H1 (cell line): ENCODE measurements around the gene CDS2. TPM values are rescaled to one million over a fixed set of nuclear protein-coding genes. Genes with fewer than 3 reads are reported as not detected.

Experiments used
- CTCF ChIA-PET: fragments of 300-600 bp; sonication (Branson Sonifier 250); formaldehyde crosslinking; loops from one replicate; lab custom pipeline; 2021; ENCODE audit not compliant: partially characterized antibody; lab: Charles Lee
- POLR2A ChIA-PET: fragments of 300-600 bp; sonication (Branson Sonifier 250); formaldehyde crosslinking; loops from one replicate; lab custom pipeline; 2021; ENCODE audit warnings: inconsistent platforms; ENCODE audit not compliant: partially characterized antibody; lab: Charles Lee
- DNase-seq, 2 experiments: peaks; one replicate each; pipeline versions ENCODE4 v3.0.0 to v3.0.0-alpha.2; 2010 to 2022; ENCODE audit warnings: low spot score in 2 of 2, low read depth in 1 of 2, mixed read lengths in 1 of 2
- FAIRE-seq: peaks from 2 replicates; lab custom pipeline; 2011; peaks lifted over from hg19 to GRCh38; lab: Jason Lieb, UNC
- H2AFZ ChIP-seq: 2 replicates; pipeline ENCODE4 v1.8.1; 2012; ENCODE audit warnings: low read length, inconsistent platforms
- H2AK5ac ChIP-seq: 2 replicates; pipeline ENCODE4 v1.6.1; 2013; ENCODE audit warnings: low read depth, low read length
- H2BK120ac ChIP-seq: replicated peaks from 2 replicates; pipeline ENCODE3; 2013; ENCODE audit warnings: low read depth, low read length, inconsistent platforms
- H2BK12ac ChIP-seq: 2 replicates; pipeline ENCODE4 v1.6.1; 2013; ENCODE audit warnings: low read depth, low read length
- H2BK15ac ChIP-seq: 2 replicates; pipeline ENCODE4 v1.6.1; 2013; ENCODE audit warnings: low read length
- H2BK20ac ChIP-seq: 2 replicates; pipeline ENCODE4 v1.6.1; 2013; ENCODE audit warnings: low read length
- H2BK5ac ChIP-seq: 2 replicates; pipeline ENCODE4 v1.6.1; 2013; ENCODE audit warnings: low read depth, low read length
- H3K14ac ChIP-seq: 2 replicates; pipeline ENCODE4 v1.6.1; 2013; ENCODE audit warnings: inconsistent platforms; ENCODE audit not compliant: insufficient read length
- H3K18ac ChIP-seq: 2 replicates; pipeline ENCODE4 v1.6.1; 2013; ENCODE audit warnings: low read length; ENCODE audit errors: extremely low read depth
- H3K23ac ChIP-seq: 2 replicates; pipeline ENCODE4 v1.6.1; 2013; ENCODE audit warnings: inconsistent platforms; ENCODE audit not compliant: insufficient read length
- H3K23me2 ChIP-seq: 2 replicates; pipeline ENCODE4 v1.6.1; 2013; ENCODE audit warnings: low read depth, low read length
- H3K27ac ChIP-seq: 2 replicates; pipeline ENCODE4 v1.6.1; 2011; ENCODE audit warnings: low read depth, low read length, inconsistent platforms
- H3K27me3 ChIP-seq, 4 experiments: replicated peaks in 1 of 4; 1 replicate in 1 of 4; 2 replicates in 3 of 4; pipeline versions ENCODE4 v1.6.1 to v1.8.1; 2011 to 2013; ENCODE audit warnings: low read length in 3 of 4, mild to moderate bottlenecking in 3 of 4, inconsistent platforms in 2 of 4, mixed read lengths in 2 of 4, moderate library complexity in 1 of 4; ENCODE audit not compliant: control insufficient read depth in 3 of 4, insufficient read depth in 3 of 4; ENCODE audit errors: extremely low read depth in 1 of 4
- H3K36me3 ChIP-seq, 4 experiments: 2 replicates each; pipeline versions ENCODE4 v1.6.1 to v1.8.1; 2011 to 2013; ENCODE audit warnings: mild to moderate bottlenecking in 4 of 4, low read length in 3 of 4, moderate library complexity in 2 of 4, control low read depth in 1 of 4, inconsistent platforms in 1 of 4; ENCODE audit not compliant: insufficient read depth in 4 of 4, control insufficient read depth in 2 of 4
- H3K4ac ChIP-seq: replicated peaks from 2 replicates; pipeline ENCODE3; 2013; ENCODE audit warnings: low read length, low read depth, mixed read lengths, inconsistent platforms; ENCODE audit not compliant: insufficient read length
- H3K4me1 ChIP-seq, 4 experiments: replicated peaks in 1 of 4; 1 replicate in 1 of 4; 2 replicates in 3 of 4; pipeline versions ENCODE4 v1.6.1 to v1.8.1; 2011 to 2013; ENCODE audit warnings: low read length in 3 of 4, inconsistent platforms in 2 of 4, mixed read lengths in 1 of 4; ENCODE audit not compliant: insufficient read depth in 4 of 4, control insufficient read depth in 3 of 4
- H3K4me2 ChIP-seq, 2 experiments: 2 replicates each; pipeline versions ENCODE4 v1.6.1 to v1.8.1; 2011 to 2013; ENCODE audit warnings: low read depth in 2 of 2, low read length in 2 of 2, control low read depth in 1 of 2, inconsistent platforms in 1 of 2, mild to moderate bottlenecking in 1 of 2; ENCODE audit not compliant: insufficient read depth in 1 of 2
- H3K4me3 ChIP-seq, 4 experiments: fragments of 200-600, 300-600 bp in 1 of 4; sonication (generic), shearing (Covaris generic), sonication (Bioruptor Twin) in 1 of 4; 2 replicates each; pipeline versions ENCODE4 v1.5.1 to v1.8.1; 2011 to 2016; ENCODE audit warnings: low read length in 4 of 4, low read depth in 3 of 4, control low read depth in 2 of 4, inconsistent platforms in 2 of 4, mild to moderate bottlenecking in 2 of 4, mixed read lengths in 1 of 4, moderate library complexity in 1 of 4; ENCODE audit not compliant: insufficient read depth in 2 of 4; ENCODE audit errors: extremely low read depth in 1 of 4
- H3K56ac ChIP-seq: replicated peaks from 2 replicates; pipeline ENCODE3; 2013; ENCODE audit warnings: low read depth, mild to moderate bottlenecking, mixed read lengths, low read length, inconsistent platforms; ENCODE audit not compliant: insufficient read length
- H3K79me1 ChIP-seq: 2 replicates; pipeline ENCODE4 v1.6.1; 2013; ENCODE audit warnings: low read depth, low read length, control low read depth
- H3K79me2 ChIP-seq, 2 experiments: 2 replicates each; pipeline versions ENCODE4 v1.6.1 to v1.8.1; 2012 to 2013; ENCODE audit warnings: low read length in 2 of 2, mild to moderate bottlenecking in 2 of 2, inconsistent platforms in 1 of 2; ENCODE audit not compliant: insufficient read depth in 2 of 2, control insufficient read depth in 1 of 2
- H3K9ac ChIP-seq, 4 experiments: replicated peaks in 1 of 4; 1 replicate in 1 of 4; 2 replicates in 3 of 4; pipeline versions ENCODE4 v1.6.1 to v1.8.1; 2011 to 2013; ENCODE audit warnings: low read depth in 3 of 4, low read length in 3 of 4, control low read depth in 2 of 4, mild to moderate bottlenecking in 2 of 4, moderate library complexity in 2 of 4, inconsistent platforms in 1 of 4; ENCODE audit errors: extremely low read depth in 1 of 4
- H3K9me3 ChIP-seq, 2 experiments: 2 replicates each; pipeline versions ENCODE4 v1.6.1 to v1.8.1; 2012 to 2013; ENCODE audit warnings: mild to moderate bottlenecking in 2 of 2, moderate library complexity in 2 of 2, control low read depth in 1 of 2, inconsistent platforms in 1 of 2, low read depth in 1 of 2, low read length in 1 of 2, mixed read lengths in 1 of 2; ENCODE audit not compliant: insufficient read depth in 2 of 2
- H4K20me1 ChIP-seq, 2 experiments: replicated peaks in 1 of 2; 2 replicates each; pipeline versions ENCODE3 to v1.8.1; 2011 to 2013; ENCODE audit warnings: inconsistent platforms in 2 of 2, low read length in 2 of 2, mild to moderate bottlenecking in 1 of 2; ENCODE audit not compliant: insufficient read depth in 2 of 2, control insufficient read depth in 1 of 2
- H4K5ac ChIP-seq: 2 replicates; pipeline ENCODE4 v1.6.1; 2013; ENCODE audit warnings: low read length, low read depth, mixed read lengths, inconsistent platforms; ENCODE audit not compliant: insufficient read length
- H4K8ac ChIP-seq: 2 replicates; pipeline ENCODE4 v1.8.0; 2013; ENCODE audit warnings: mild to moderate bottlenecking, moderate library complexity, low read length, inconsistent platforms; ENCODE audit not compliant: insufficient read depth; ENCODE audit errors: extremely low read depth
- H4K91ac ChIP-seq: replicated peaks from 2 replicates; pipeline ENCODE3; 2013; ENCODE audit warnings: low read length, mixed read lengths, inconsistent platforms; ENCODE audit not compliant: insufficient read length
- CBX5 ChIP-seq: fragments of 300-800, 300-1000 bp; sonication (generic); IDR thresholded peaks from 2 replicates; pipeline ENCODE4 v1.7.1; 2016; ENCODE audit warnings: antibody characterized with exemption, low read length, low read depth
- CEBPB ChIP-seq: IDR thresholded peaks from 2 replicates; pipeline ENCODE4 v1.6.1; 2012; ENCODE audit warnings: low read depth, low read length
- CHD1 ChIP-seq: IDR thresholded peaks from 2 replicates; pipeline ENCODE4 v1.6.1; 2012; ENCODE audit warnings: low read depth, low read length, improper control_type of control experiment
- POLR2A ChIP-seq, 2 experiments: IDR thresholded peaks; 1 replicate in 1 of 2; 2 replicates in 1 of 2; pipeline ENCODE4 v1.6.1; 2011; ENCODE audit warnings: low read depth in 2 of 2, low read length in 2 of 2, mild to moderate bottlenecking in 2 of 2; ENCODE audit errors: control extremely low read depth in 1 of 2
- RNF2 ChIP-seq: fragments of 200-900, 300-1000 bp; sonication (generic); IDR thresholded peaks from 2 replicates; pipeline ENCODE4 v1.7.1; 2016; ENCODE audit warnings: borderline replicate concordance, low read depth, mild to moderate bottlenecking, antibody characterized with exemption, low read length; ENCODE audit not compliant: poor library complexity, severe bottlenecking; ENCODE audit errors: missing control alignments
- RXRA ChIP-seq: IDR thresholded peaks from 2 replicates; pipeline ENCODE4 v1.6.1; 2011; ENCODE audit warnings: low read depth, mild to moderate bottlenecking, low read length, moderate library complexity; ENCODE audit not compliant: insufficient read depth
- TAF7 ChIP-seq: optimal IDR thresholded peaks from 2 replicates; pipeline ENCODE3; 2011; ENCODE audit warnings: low read depth, mild to moderate bottlenecking, inconsistent platforms, low read length, moderate library complexity, borderline replicate concordance
- TBP ChIP-seq: IDR thresholded peaks from 2 replicates; pipeline ENCODE4 v1.6.1; 2011; ENCODE audit warnings: low read depth, low read length, improper control_type of control experiment
- TEAD4 ChIP-seq: IDR thresholded peaks from 2 replicates; pipeline ENCODE4 v1.6.1; 2012; ENCODE audit warnings: low read depth, low read length, inconsistent platforms, mixed read lengths
- WGBS, 2 experiments: shearing (Covaris generic) in 1 of 2; methylation state at CpG; one replicate each; pipeline versions ENCODE4 v1.1.6 to v1.1.7; 2013 to 2015; ENCODE audit warnings: low lambda C conversion rate in 2 of 2, mixed read lengths in 2 of 2, inconsistent platforms in 1 of 2, low coverage in 1 of 2, missing lambda C conversion rate in 1 of 2; ENCODE audit not compliant: insufficient replicate concordance in 2 of 2, insufficient coverage in 1 of 2, insufficient read length in 1 of 2; ENCODE audit errors: extremely low coverage in 1 of 2, missing lambda C conversion rate in 1 of 2; 5-methylcytosine and 5-hydroxymethylcytosine counted together
- polyA plus RNA-seq, 7 experiments: library from polyadenylated mRNA; depleted of rRNA in 3 of 7; stranded (reverse) in 5 of 7; unstranded in 2 of 7; fragments of >200 nt in 5 of 7; fragments of 200-250 nt in 2 of 7; gene quantifications; 1 replicate in 5 of 7; 2 replicates in 1 of 7; 4 replicates in 1 of 7; pipeline versions ENCODE4 v1.2.1 to v1.2.3, GENCODE V29; 2011 to 2013; ENCODE audit warnings: missing spikeins in 2 of 7, mixed read lengths in 2 of 7
- total RNA-seq: library from RNA; stranded (reverse); fragmentation: NEBNext Ultra II Directional; extraction: Animal tissue kit (Norgen Biotek cat#: 25700); gene quantifications from 2 replicates; pipeline ENCODE4 v1.2.1, GENCODE V29; 2021

Gene CDS2
- total and polyA plus RNA-seq, 2 of the 8 experiments (the other 6 are each of a cell fraction or from before 2014, with no cell fraction given), result 54.0 to 56.2 TPM

- H3K4ac ChIP-seq, result no peak overlapping the region
- no peak overlapping the region for H3K56ac ChIP-seq
- no peak overlapping the region for H2AK5ac ChIP-seq
- no peak for FAIRE-seq
- peaks cover 12 to 47% of the 10 kb centered on the region in 2 experiments for H3K79me2 ChIP-seq
- peaks cover 26 to 51% (median 40%) of the 10 kb centered on the region in 4 experiments for H3K36me3 ChIP-seq
- DNase-seq, result no peak
- no peak overlapping the region for H3K14ac ChIP-seq
- H2BK5ac ChIP-seq, result no peak overlapping the region
- H4K8ac ChIP-seq, result no peak overlapping the region
- H3K4me3 ChIP-seq, result no peak overlapping the region
- H2BK120ac ChIP-seq, result no peak overlapping the region
- no peaks in the 10 kb centered on the region for H3K27me3 ChIP-seq
- no peak overlapping the region for H3K27ac ChIP-seq
- H4K91ac ChIP-seq, result no peak overlapping the region
- no peaks in the 10 kb centered on the region for H3K9me3 ChIP-seq
- no peak overlapping the region for H2BK15ac ChIP-seq
- no peak overlapping the region for H2AFZ ChIP-seq
- no peaks in the 10 kb centered on the region; the same call in 1 of the 2 replicates for H3K79me1 ChIP-seq
- peaks cover 7 to 18% of the 10 kb centered on the region in 2 experiments for H4K20me1 ChIP-seq
- H3K4me2 ChIP-seq, result no peak overlapping the region
- H3K4me1 ChIP-seq, result no peaks in the 10 kb centered on the region; a peak in 1 of 7 replicates
- H2BK20ac ChIP-seq, result no peak overlapping the region
- TF ChIP-seq TBP (no peak), CHD1 (no peak), POLR2A (IDR thresholded peaks at IDR 0.05; ENCODE audit: control extremely low read depth in 1 of 2, low read depth in 2 of 2, low read length in 2 of 2) (peak in 1 of 2 experiments; percentile 69; a peak in 2 of 3 replicates), CEBPB (no peak), RXRA (no peak), RNF2 (no peak), TEAD4 (no peak), CBX5 (no peak), TAF7 (no peak)
- WGBS, 2 experiments, result 61% methylated on average over 3 of the region's 3 CpGs; no CpG with 5 or more reads in 1 of the 2 experiments
- ChIA-PET CTCF (interaction anchor here (1.0 to 2.0 kb wide), 2 partner anchors 78 to 110 kb away, joined by 3 to 12 read pairs; no protein-coding TSS in a partner anchor), POLR2A (interaction anchor here (0.6 to 2.0 kb wide), 7 partner anchors 13 to 529 kb away, joined by 3 to 6 read pairs (median 3); no protein-coding TSS in a partner anchor)
- H4K5ac ChIP-seq, result no peak overlapping the region
- peaks cover 7% of the 10 kb centered on the region for H3K23me2 ChIP-seq
- no peak overlapping the region for H3K9ac ChIP-seq
- H2BK12ac ChIP-seq, result no peak overlapping the region
- no peak overlapping the region for H3K18ac ChIP-seq
- no peak overlapping the region for H3K23ac ChIP-seq
Observed at GRCh38 chr20:5114403-5114802, 12.4 kb upstream of the CDS2 start.
